Esophagus mucosa (tissue), 1 donor: ENCODE results near the gene CCDC73. TPM values are rescaled to one million over a fixed set of nuclear protein-coding genes. Genes with fewer than 3 reads are reported as not detected.
"Not testable (repeated sequence)": the region's sequence is repeated elsewhere in the genome, so short reads cannot be mapped to it uniquely, and the experiment has no call there.

Source experiments
- ATAC-seq: fragments of 200-7000 bp; cut with Tn5 transposase; one replicate; pipeline ENCODE4 v1.9.1; 2020
- total RNA-seq: library from RNA; stranded (reverse); gene quantifications from one replicate; pipeline ENCODE4 v1.2.4, GENCODE V29; 2023
- donor health status: DM: yes; HTN: yes; CAD: no.

CCDC73 gene
- 0.40 TPM for total RNA-seq

DNA sequence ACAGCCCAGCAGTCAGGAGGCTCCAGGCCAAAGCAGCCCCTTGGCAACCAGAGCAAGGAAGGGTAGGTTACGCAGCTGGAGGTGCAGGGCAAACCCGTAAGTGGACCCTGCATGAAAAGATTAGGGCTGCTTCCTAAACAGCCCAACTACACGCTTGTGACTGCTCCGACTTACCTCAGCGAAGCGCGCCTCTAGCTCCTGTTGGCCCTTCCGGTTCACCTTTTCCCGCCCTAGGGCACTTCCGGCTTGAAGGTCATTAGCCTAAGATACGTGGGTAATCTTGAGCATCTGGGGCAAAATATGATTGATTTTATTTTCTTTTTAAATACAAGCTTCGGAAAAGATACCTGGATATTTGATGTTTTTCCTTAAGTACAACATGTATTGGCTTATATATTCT is at the start of gene CCDC73:
Gene CCDC73, minus strand, starts transcription at position 224 of the 400 bp plus-strand sequence. CDS start 34,419 bp downstream, outside the sequence.
- no peak for ATAC-seq

DNA sequence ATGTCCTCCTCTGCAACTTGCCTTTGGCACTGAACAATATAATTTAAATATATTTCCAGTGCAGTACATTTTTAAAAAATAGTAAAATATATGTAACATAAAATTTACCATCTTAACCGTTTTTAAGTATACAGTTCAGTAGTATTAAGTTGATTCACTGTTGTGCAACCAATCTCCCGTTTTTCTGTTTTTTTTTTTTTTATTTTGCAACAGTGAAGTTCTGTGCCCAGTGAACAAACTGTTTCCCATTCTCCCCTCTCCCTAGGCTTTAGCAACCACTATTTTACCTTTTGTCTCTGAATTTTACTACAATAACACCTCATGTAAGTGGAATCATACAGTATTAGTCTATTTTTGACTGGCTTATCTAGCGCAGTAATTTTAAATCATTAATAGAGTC is 49.1 kb upstream of the CCDC73 start:
- ATAC-seq = no peak

GRCh38 chr11:32840587-32840986 is 46.1 kb upstream of the CCDC73 start:
- ATAC-seq = no peak

GRCh38 chr11:32839308-32839707 is 44.8 kb upstream of the CCDC73 start:
- peak; percentile 38 for ATAC-seq

GRCh38 chr11:32838505-32839274 is 44.2 kb upstream of the CCDC73 start:
- peak; percentile 99 for ATAC-seq

DNA sequence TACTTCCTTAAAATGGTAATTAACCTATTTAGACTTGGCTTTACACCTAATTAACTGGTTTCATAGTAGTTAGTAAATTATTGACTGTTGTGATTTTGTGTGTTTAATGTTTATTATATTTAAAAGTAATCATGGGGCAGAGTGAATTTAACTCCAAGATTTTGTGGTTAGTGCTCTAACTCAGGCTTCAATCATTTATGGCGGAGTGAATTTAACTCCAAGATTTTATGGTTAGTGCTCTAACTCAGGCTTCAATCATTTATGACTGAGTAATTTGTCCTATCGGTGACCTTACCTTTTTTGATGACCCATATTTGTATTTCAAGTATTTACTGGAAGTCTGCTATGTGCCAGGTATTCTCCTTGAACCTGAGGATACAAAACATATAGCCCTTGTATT is 42.5 kb upstream of the CCDC73 start:
- ATAC-seq = no peak

DNA sequence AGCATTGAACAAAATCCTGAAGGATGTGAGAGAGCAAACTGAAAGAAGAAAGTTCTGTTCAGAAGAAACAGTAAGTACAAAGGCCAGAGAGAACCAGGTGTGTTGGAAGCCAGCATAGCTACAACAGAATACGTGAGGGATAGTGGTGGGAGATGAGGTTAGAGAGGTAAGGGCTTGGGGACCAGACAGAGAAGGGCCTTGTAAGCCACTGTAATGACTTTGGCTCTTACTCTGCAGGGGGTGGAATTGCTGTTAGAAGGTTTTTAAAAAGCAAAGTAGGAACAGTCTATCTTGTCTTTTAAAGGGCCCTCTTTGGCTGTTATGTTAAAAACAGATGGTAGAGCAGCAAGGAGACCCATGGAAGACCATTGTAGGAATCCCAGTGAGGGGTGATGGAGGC is 39.5 kb upstream of the CCDC73 start:
- ATAC-seq = no peak

- ATAC-seq = no peak
These were observed 36.8 kb upstream of the CCDC73 start for GRCh38 chr11:32831221-32831620.

DNA sequence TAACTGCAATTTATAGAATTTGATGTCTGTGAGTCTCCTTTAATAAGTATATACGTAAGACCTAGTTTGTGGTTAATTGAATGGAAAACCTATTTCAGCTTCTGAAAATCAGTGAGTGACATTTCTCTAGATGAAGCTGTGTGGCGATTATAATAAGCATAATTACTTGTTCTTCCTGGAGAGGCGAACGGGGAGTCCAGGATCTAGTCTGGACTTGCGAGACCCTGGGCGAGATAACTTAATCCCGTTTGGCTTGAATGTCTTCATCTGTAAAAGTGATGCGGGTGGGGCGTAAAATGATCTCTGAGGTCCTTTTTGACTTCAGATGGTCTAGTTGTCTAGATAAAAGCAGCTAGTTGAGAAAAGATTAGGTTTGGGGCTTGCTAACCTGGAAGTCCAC is 36.3 kb upstream of the CCDC73 start:
- ATAC-seq = peak; percentile 18

- ATAC-seq = peak; percentile 55
These were observed 35.9 kb upstream of the CCDC73 start for GRCh38 chr11:32830413-32830738.

GRCh38 chr11:32829680-32830412 is 35.4 kb upstream of the CCDC73 start, which contains the start of gene PRRG4:
TSS of gene PRRG4 (plus strand) at chr11:32829927. CDS start at chr11:32830530, 603 bp downstream.
- peak; percentile 99 for ATAC-seq

DNA sequence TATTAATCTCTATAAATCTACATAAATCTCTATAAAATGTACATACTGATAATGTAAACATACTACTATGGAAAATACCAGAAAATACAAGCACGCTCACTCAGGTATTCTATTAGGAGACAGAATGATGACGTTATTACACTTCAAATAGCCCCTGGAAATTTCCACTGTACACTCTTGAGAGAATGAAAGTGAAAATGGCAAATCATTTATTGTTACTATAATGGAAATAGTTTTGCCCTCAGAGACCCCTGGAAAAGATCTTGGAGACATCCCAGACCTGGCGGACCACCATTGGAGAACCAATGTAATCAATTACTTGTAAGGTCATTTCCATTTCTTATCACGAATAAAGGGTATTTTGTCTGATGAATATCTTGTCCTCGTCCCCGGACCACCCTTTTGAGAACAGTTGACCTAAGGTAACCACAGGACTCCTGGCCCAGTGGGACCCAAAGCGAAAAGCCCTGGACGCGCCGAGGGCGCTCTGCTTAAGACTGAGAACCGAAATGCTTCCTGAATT is 34.8 kb upstream of the CCDC73 start:
- ATAC-seq = peak; percentile 21

DNA sequence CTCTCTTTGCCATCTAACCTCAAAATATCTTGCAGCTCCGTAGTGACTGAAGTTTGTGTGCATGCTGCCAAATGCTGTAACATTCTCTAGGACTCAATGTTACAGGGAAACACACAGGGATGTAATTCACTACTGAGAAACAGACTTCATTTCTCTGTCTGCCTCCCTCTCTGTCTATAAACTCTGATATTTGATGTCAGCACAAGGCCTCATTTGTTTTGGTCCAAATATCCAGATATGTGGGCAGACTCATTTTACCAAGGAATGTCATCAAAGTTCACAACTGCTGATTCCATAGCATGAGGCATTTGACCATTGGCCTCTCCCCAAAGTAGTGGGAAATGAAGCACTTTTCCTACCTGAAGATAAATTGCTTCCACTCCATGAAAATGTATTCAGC is 32.8 kb upstream of the CCDC73 start:
- no peak for ATAC-seq

DNA sequence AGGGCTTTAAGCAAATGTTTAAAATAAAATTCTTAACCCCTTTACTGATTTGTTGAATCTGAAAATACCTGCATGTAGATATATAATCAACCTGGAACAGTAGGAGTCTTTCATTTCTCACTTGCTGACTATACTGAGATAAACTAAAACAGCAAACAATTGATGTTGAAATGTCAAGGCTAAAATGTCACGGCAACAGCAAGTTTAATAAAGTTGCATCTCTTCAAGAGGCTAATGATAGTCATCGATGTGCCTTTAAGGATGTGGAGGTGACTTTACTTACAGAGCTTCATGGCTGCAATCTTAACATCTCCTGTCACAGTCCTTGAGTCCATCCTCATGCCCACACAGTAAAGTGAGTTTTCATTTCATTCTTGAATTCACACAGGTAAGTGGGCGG is 31.7 kb upstream of the CCDC73 start:
- no peak for ATAC-seq

- ATAC-seq = not testable (repeated sequence)
These were observed 29.2 kb upstream of the CCDC73 start for GRCh38 chr11:32823617-32824016.

- ATAC-seq = no peak
These were observed 27.6 kb upstream of the CCDC73 start for GRCh38 chr11:32821917-32822560.

GRCh38 chr11:32821517-32821916 is 27.1 kb upstream of the CCDC73 start:
- ATAC-seq = peak; percentile 83

DNA sequence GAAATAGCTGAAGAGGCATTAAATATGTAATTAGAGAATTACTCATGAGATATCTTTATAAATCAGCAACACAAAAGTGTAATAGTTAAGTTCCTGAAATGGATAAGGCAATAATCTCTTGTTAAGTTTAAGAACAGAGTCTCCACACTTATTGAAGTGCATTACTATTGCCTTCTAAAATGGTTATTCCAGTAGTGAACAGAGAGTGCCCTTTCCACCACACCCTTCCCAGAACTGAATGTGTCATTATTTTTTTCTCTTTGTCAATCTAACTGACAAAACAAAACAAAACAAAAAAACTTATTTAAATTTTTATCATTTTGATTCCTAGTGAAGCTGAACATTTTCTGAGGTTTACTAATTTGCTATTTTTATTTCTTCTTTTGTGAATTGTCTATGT is 26.0 kb upstream of the CCDC73 start:
- peak; percentile 56 for ATAC-seq

GRCh38 chr11:32819187-32819586 is 24.7 kb upstream of the CCDC73 start:
- no peak for ATAC-seq

GRCh38 chr11:32817852-32818183 is 23.4 kb upstream of the CCDC73 start:
- peak; percentile 55 for ATAC-seq

DNA sequence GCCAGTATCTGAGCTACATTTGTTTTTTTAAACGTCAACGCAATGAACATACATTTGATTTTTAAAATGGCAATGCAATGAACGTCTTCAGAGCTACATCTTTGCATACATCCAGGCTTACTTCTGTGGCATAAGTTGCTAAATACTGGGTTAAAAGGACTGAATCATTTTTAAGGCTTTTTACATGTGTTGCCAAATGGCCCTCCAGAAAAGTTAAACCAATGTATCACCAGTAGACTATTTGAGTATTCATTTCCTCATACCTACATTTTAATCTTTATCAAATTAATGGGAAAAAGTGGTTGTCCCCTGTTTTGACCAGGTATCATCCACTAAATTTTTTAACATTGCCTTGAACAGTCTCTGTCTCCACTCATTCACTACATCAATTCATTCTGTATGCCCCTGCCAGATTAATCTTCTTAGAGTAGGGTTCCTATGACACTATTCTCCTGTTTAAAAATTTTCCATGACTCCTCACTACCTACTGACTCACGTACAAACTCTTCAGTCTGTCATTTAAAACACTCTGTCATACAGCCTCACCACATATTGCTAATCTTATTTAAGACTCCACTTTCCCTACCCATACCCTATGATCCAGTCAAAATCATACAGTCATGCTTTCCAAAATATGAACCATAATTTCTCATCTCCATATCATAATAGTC is 22.9 kb upstream of the CCDC73 start:
- peak; percentile 93 for ATAC-seq

GRCh38 chr11:32809313-32809712 is 14.9 kb upstream of the CCDC73 start:
- ATAC-seq = peak; percentile 92

GRCh38 chr11:32796425-32796824 is 2.0 kb upstream of the CCDC73 start:
- ATAC-seq = no peak
